Activated CD4-positive, alpha-beta T cell treated with anti-CD3 and anti-CD28 coated beads, Interleukin-2, amount 10 ng/mL, durations not matched to agents 7 days and 5 days (primary cell): ENCODE data around the gene XRCC2. TPM values are rescaled to one million over a fixed set of nuclear protein-coding genes. Genes with fewer than 3 reads are reported as not detected.

Source experiments
- CTCF ChIA-PET: fragments of 350-600 bp; sonication (Branson Sonifier 250); formaldehyde crosslinking; loops from one replicate; lab custom pipeline; 2021; ENCODE audit warnings: antibody characterized with exemption; lab: Charles Lee
- POLR2A ChIA-PET: fragments of 350-600 bp; sonication (Branson Sonifier 250); formaldehyde crosslinking; loops from one replicate; lab custom pipeline; 2021; ENCODE audit warnings: antibody characterized with exemption; lab: Charles Lee
- DNase-seq: peaks from one replicate; pipeline ENCODE4 v3.0.0-alpha.2; 2020
- H3K27ac Mint-ChIP-seq: one replicate; pipeline ENCODE4 v1.8.0; 2021; ENCODE audit warnings: mild to moderate bottlenecking, moderate library complexity, mixed read lengths
- H3K27me3 Mint-ChIP-seq: one replicate; pipeline ENCODE4 v1.8.0; 2021; ENCODE audit warnings: mixed read lengths
- H3K36me3 Mint-ChIP-seq: one replicate; pipeline ENCODE4 v1.8.0; 2021; ENCODE audit warnings: low read depth, mixed read lengths
- H3K4me1 Mint-ChIP-seq: one replicate; pipeline ENCODE4 v1.8.0; 2021; ENCODE audit warnings: mixed read lengths
- H3K4me3 Mint-ChIP-seq: one replicate; pipeline ENCODE4 v1.8.0; 2021; ENCODE audit warnings: mild to moderate bottlenecking, moderate library complexity, mixed read lengths
- H3K9me3 Mint-ChIP-seq: one replicate; pipeline ENCODE4 v1.8.0; 2021; ENCODE audit warnings: mixed read lengths
- total RNA-seq, 2 experiments: library from RNA; stranded (reverse); gene quantifications; one replicate each; pipeline ENCODE4 v1.2.3, GENCODE V29; 2021

The XRCC2 gene
- total RNA-seq, 2 experiments from 2014 or later = 13.5 to 14.6 TPM

GRCh38 chr7:152624228-152624627 lies 51.7 kb downstream of the XRCC2 start:
- Mint-ChIP-seq H3K36me3 (no peaks in the 10 kb centered on the region), H3K27ac (no peak overlapping the region), H3K9me3 (no peaks in the 10 kb centered on the region), H3K4me3 (no peak overlapping the region), H3K4me1 (no peaks in the 10 kb centered on the region), H3K27me3 (no peaks in the 10 kb centered on the region)
- POLR2A ChIA-PET = no interaction called here
- DNase-seq = no peak
- CTCF ChIA-PET = no interaction called here

GRCh38 chr7:152621426-152621825 lies 54.5 kb downstream of the XRCC2 start:
- POLR2A ChIA-PET = no interaction called here
- DNase-seq = no peak
- no peak overlapping the region for H3K4me3 Mint-ChIP-seq
- no peak overlapping the region for H3K27ac Mint-ChIP-seq
- H3K9me3 Mint-ChIP-seq = no peaks in the 10 kb centered on the region
- no peaks in the 10 kb centered on the region for H3K27me3 Mint-ChIP-seq
- CTCF ChIA-PET = no interaction called here
- H3K4me1 Mint-ChIP-seq = no peaks in the 10 kb centered on the region
- no peaks in the 10 kb centered on the region for H3K36me3 Mint-ChIP-seq

DNA sequence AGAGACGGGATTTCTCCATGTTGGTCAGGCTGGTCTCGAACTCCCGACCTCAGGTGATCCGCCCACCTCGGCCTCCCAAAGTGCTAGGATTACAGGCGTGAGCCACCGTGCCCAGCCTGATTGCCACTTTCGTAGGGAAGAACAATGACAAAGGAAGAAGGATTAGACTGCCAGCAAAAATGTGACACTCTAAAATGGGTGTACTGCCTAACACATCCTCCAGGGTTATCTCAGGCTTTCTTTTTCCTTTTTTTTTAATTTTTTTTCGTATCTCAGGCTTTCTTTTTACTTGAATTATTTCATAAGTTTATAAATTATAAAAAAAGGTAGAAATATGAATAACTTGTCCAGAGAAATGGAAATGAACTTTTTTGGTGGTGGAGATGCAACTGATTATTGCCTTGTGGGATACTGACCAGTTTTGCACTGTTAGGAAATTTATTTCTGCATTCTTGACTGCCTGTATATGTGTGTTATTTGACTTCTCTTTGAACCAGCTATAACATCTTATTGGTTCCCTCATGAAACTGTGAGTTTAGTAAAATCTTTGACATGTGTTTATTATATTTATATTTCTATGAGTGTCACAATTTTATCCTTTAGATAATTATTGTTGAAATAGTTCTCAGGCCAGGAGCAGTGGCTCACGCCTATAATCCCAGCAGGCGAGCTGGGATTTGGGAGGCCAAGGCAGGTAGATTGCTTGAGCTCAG lies 56.8 kb downstream of the XRCC2 start:
- Mint-ChIP-seq H3K27ac (no peak overlapping the region), H3K4me1 (no peaks in the 10 kb centered on the region), H3K9me3 (no peaks in the 10 kb centered on the region), H3K36me3 (no peaks in the 10 kb centered on the region), H3K4me3 (no peak overlapping the region), H3K27me3 (no peaks in the 10 kb centered on the region)
- no peak for DNase-seq
- POLR2A ChIA-PET = no interaction called here
- CTCF ChIA-PET = no interaction called here

DNA sequence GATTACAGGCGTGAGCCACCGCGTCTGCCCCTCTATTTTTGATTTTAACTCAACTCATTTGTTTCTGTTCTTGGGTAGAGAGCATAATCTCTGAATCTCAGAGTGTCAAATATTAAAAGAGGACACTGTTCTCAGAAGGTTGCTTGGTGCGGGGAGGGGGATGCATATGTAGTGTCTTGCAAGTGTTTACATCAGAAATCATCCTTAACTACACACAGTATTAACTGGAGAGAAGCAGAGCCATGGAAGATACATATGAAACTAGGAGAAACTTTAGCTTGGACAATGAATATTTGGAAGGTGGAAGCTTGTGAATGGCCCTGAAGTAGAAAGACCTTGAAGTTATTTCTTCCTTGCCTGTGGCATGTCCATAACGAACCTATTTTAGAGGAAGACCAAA lies 57.5 kb downstream of the XRCC2 start:
- ChIA-PET POLR2A (no interaction called here), CTCF (no interaction called here)
- Mint-ChIP-seq H3K4me1 (no peaks in the 10 kb centered on the region), H3K9me3 (no peaks in the 10 kb centered on the region), H3K4me3 (no peak overlapping the region), H3K36me3 (no peaks in the 10 kb centered on the region), H3K27me3 (no peaks in the 10 kb centered on the region), H3K27ac (no peak overlapping the region)
- DNase-seq = no peak

DNA sequence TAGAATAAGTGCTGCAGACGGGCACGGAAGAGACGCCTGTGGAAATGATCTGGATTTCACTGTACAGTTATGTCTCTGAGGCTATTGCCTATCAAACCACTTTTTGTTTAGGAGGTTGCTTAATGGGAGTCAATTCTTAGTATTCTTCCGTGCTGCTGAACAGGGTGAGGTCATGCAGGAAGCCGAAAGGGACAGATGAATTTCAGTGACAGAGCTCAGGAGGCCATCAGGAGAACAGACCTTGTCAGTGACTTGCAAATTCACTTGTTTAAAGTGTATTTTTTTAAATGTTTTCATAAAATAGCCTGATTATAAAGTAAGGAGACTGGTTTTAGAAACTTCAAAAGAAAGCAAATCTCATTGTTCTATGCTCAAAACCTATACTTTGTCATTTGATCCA lies 58.9 kb downstream of the XRCC2 start:
- Mint-ChIP-seq H3K9me3 (peaks cover 10% of the 10 kb centered on the region), H3K36me3 (no peaks in the 10 kb centered on the region), H3K4me3 (no peak overlapping the region), H3K27ac (no peak overlapping the region), H3K4me1 (no peaks in the 10 kb centered on the region), H3K27me3 (no peaks in the 10 kb centered on the region)
- DNase-seq = no peak
- POLR2A ChIA-PET = no interaction called here
- CTCF ChIA-PET = no interaction called here

DNA sequence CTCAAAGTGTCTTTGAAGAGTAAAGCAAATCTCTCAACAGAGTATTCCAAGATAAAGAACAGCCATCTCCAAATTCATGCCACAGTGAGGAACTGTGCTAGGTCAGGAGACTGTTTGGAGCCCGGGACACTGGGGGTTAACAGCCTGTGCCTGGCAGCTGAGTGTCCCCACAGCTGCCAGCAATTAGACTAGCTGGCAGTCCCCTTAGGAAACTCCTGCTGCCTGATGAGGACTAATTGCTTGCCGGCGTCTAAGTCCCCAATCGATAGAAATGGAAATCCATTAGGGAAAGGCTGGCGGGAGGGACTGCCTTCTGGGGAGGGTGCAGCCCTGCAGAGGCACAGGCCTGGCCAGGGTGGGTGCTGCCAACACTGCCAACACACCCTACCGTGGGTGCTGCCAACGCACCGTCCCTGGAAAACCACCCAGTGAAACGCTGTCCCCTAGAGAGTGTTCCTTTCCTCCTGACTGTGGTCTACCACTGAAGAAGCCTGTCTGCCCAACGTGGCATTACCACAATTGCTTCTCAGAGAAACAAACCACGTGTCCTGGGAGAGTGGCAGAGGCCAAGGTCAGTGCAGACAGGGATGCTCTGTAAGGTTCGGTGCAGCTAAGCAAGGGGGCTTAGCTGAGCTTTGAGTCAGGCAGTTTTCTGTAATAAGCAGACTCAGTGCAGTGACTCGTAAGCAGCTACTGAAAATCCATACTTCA lies 60.8 kb downstream of the XRCC2 start:
- no peak overlapping the region for H3K27ac Mint-ChIP-seq
- ChIA-PET CTCF (no interaction called here), POLR2A (no interaction called here)
- no peaks in the 10 kb centered on the region for H3K4me1 Mint-ChIP-seq
- no peaks in the 10 kb centered on the region for H3K27me3 Mint-ChIP-seq
- DNase-seq = no peak
- H3K4me3 Mint-ChIP-seq = no peak overlapping the region
- H3K36me3 Mint-ChIP-seq = no peaks in the 10 kb centered on the region
- H3K9me3 Mint-ChIP-seq = peaks cover 10% of the 10 kb centered on the region

DNA sequence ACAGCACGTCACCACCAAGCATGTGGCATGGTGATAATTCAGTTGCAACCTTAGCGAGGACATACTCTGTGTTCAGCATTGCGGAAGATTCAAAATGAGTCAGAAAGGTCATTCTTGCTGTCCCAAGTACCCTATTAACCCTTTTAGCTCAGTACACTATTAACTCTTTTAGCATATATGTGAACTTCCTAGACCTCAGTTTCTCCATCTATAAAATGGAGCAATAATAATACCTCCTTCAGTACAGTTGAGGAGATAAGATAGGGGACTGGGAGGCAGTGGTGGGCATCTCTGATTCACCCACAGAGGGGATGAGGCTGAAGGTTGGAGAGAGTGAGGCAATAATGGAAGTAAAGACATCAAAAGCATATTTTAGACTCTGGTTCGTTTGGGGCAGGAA lies 67.3 kb downstream of the XRCC2 start:
- no peak for DNase-seq
- H3K4me3 Mint-ChIP-seq = no peak overlapping the region
- ChIA-PET CTCF (interaction anchor here (1.1 kb wide), 1 partner anchor 14 kb away, joined by 3 read pairs; no protein-coding TSS in a partner anchor), POLR2A (no interaction called here)
- H3K9me3 Mint-ChIP-seq = peaks cover 10% of the 10 kb centered on the region
- no peak overlapping the region for H3K27ac Mint-ChIP-seq
- H3K4me1 Mint-ChIP-seq = no peaks in the 10 kb centered on the region
- no peaks in the 10 kb centered on the region for H3K36me3 Mint-ChIP-seq
- H3K27me3 Mint-ChIP-seq = no peaks in the 10 kb centered on the region

- Mint-ChIP-seq H3K4me1 (no peaks in the 10 kb centered on the region), H3K9me3 (peaks cover 10% of the 10 kb centered on the region), H3K27ac (no peak overlapping the region), H3K36me3 (no peaks in the 10 kb centered on the region), H3K27me3 (no peaks in the 10 kb centered on the region), H3K4me3 (no peak overlapping the region)
- POLR2A ChIA-PET = no interaction called here
- no peak for DNase-seq
- CTCF ChIA-PET = interaction anchor here (0.5 to 1.1 kb wide), 2 partner anchors 12 to 14 kb away, joined by 3 to 5 read pairs; no protein-coding TSS in a partner anchor
Observed at GRCh38 chr7:152608208-152608607, 67.7 kb downstream of the XRCC2 start.

GRCh38 chr7:152607007-152607406 lies 68.9 kb downstream of the XRCC2 start:
- H3K9me3 Mint-ChIP-seq = no peaks in the 10 kb centered on the region
- H3K27me3 Mint-ChIP-seq = no peaks in the 10 kb centered on the region
- CTCF ChIA-PET = no interaction called here
- no peaks in the 10 kb centered on the region for H3K36me3 Mint-ChIP-seq
- POLR2A ChIA-PET = no interaction called here
- no peaks in the 10 kb centered on the region for H3K4me1 Mint-ChIP-seq
- H3K4me3 Mint-ChIP-seq = no peak overlapping the region
- no peak for DNase-seq
- no peak overlapping the region for H3K27ac Mint-ChIP-seq

DNA sequence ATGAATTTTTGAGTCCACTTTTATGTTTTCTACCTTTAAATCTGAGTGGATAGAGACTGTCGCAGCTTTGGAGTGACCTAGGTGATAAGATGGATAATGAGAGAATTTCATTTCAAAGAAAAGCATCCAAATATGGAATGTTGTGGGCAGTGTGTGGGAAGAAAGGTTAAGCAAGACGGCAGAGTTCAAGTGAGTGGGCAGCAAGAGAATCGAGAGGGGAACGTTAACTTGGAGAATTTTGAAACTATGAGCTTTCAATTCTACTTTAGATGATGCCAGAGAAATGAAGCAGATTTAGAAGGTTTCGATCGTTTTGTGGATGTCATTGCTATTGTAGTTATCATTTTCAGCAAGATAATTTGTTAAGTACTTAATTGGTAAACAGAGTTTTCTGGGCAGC lies 73.0 kb downstream of the XRCC2 start:
- Mint-ChIP-seq H3K36me3 (no peaks in the 10 kb centered on the region), H3K27ac (no peak overlapping the region), H3K4me3 (no peak overlapping the region), H3K27me3 (no peaks in the 10 kb centered on the region), H3K9me3 (no peaks in the 10 kb centered on the region), H3K4me1 (no peaks in the 10 kb centered on the region)
- CTCF ChIA-PET = no interaction called here
- DNase-seq = no peak
- POLR2A ChIA-PET = no interaction called here

DNA sequence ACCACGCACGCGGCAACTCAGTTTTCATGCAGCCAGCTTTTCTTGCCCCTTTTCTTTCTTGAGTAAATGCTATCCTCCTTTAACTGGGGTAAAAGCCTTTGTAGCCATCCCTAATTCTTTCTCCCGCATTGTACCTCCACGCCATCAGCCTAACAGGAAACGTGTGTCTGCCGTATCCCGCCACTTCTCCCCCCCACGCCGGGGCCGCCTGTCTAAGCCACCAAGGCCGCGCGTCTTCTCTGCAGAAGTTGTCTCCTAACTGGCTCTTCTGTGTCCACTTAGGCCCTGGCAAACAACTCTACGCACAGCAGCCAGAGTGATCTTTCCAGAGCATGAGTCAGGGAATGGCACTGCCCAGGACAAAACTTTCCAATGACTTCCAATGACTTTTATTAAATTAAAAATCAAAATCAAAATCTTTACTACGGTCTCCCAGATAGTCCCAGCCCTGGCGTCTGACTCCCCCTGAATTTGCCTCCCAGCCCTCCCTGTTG lies 74.6 kb downstream of the XRCC2 start:
- ChIA-PET POLR2A (no interaction called here), CTCF (no interaction called here)
- Mint-ChIP-seq H3K27me3 (no peaks in the 10 kb centered on the region), H3K4me3 (no peak overlapping the region), H3K9me3 (no peaks in the 10 kb centered on the region), H3K27ac (no peak overlapping the region), H3K4me1 (no peaks in the 10 kb centered on the region), H3K36me3 (no peaks in the 10 kb centered on the region)
- DNase-seq = no peak

- ChIA-PET CTCF (no interaction called here), POLR2A (no interaction called here)
- no peaks in the 10 kb centered on the region for H3K4me1 Mint-ChIP-seq
- DNase-seq = no peak
- no peak overlapping the region for H3K27ac Mint-ChIP-seq
- no peaks in the 10 kb centered on the region for H3K36me3 Mint-ChIP-seq
- no peaks in the 10 kb centered on the region for H3K9me3 Mint-ChIP-seq
- H3K4me3 Mint-ChIP-seq = no peak overlapping the region
- H3K27me3 Mint-ChIP-seq = no peaks in the 10 kb centered on the region
Observed at GRCh38 chr7:152600266-152600665, 75.7 kb downstream of the XRCC2 start.

- no peak for DNase-seq
- no peaks in the 10 kb centered on the region for H3K36me3 Mint-ChIP-seq
- no peaks in the 10 kb centered on the region for H3K9me3 Mint-ChIP-seq
- H3K4me3 Mint-ChIP-seq = no peak overlapping the region
- CTCF ChIA-PET = no interaction called here
- no peak overlapping the region for H3K27ac Mint-ChIP-seq
- no peaks in the 10 kb centered on the region for H3K27me3 Mint-ChIP-seq
- POLR2A ChIA-PET = interaction anchor here (0.6 kb wide), 1 partner anchor 480 kb away, joined by 3 read pairs; no protein-coding TSS in a partner anchor
- no peaks in the 10 kb centered on the region for H3K4me1 Mint-ChIP-seq
Observed at GRCh38 chr7:152597507-152597906, 78.4 kb downstream of the XRCC2 start.
